ENCODE data around the gene TCAP. TPM values are rescaled to one million over a fixed set of nuclear protein-coding genes. Genes with fewer than 3 reads are reported as not detected.

Gene TCAP
- total and polyA plus RNA-seq, 10 of the 15 experiments (the other 5 are each of a cell fraction or from before 2014, with no cell fraction given), result 0.17 to 1.0 (median 0.36) TPM; not detected in 3

- TF ChIP-seq REST (IDR thresholded peaks at IDR 0.05; ENCODE audit: low read depth, low read length) (0 out of 2 replicates have a peak, but pooled peaks have one; percentile 34), HCFC1 (IDR thresholded peaks at IDR 0.05; ENCODE audit: low read length) (peak; percentile 73), SREBF2 (IDR thresholded peaks at IDR 0.05; ENCODE audit: low read length) (no peak), MLLT1 (IDR thresholded peaks at IDR 0.05) (no peak), SPI1 (IDR thresholded peaks at IDR 0.05; ENCODE audit: borderline replicate concordance, insufficient read depth, low read depth, low read length) (0 out of 2 replicates have a peak, but pooled peaks have one; percentile 23), RUNX3 (IDR thresholded peaks at IDR 0.05; ENCODE audit: low read length) (peak; percentile 78), CREM (IDR thresholded peaks at IDR 0.05; ENCODE audit: low read depth) (0 out of 2 replicates have a peak, but pooled peaks have one; percentile 61), TCF12 (IDR thresholded peaks at IDR 0.05; ENCODE audit: low read depth, low read length) (peak; percentile 48; the same call in 1 of the 2 replicates), GABPA (IDR thresholded peaks at IDR 0.05; ENCODE audit: low read depth) (peak; percentile 91), SMARCA5 (IDR thresholded peaks at IDR 0.05) (peak; percentile 43; the same call in 1 of the 2 replicates), CHD2 (IDR thresholded peaks at IDR 0.05; ENCODE audit: borderline replicate concordance, low read depth, low read length) (0 out of 2 replicates have a peak, but pooled peaks have one; percentile 28), BRCA1 (IDR thresholded peaks at IDR 0.05; ENCODE audit: low read depth, low read length) (no peak), RFX5 (IDR thresholded peaks at IDR 0.05; ENCODE audit: low read depth, low read length) (no peak), RELB (IDR thresholded peaks at IDR 0.05; ENCODE audit: low read depth) (peak; percentile 87), NBN (IDR thresholded peaks at IDR 0.05) (0 out of 2 replicates have a peak, but pooled peaks have one; percentile 66), PAX8 (IDR thresholded peaks at IDR 0.05) (no peak), JUND (IDR thresholded peaks at IDR 0.05; ENCODE audit: low read depth, low read length) (no peak), POLR2AphosphoS5 (IDR thresholded peaks at IDR 0.05; ENCODE audit: low read length) (peak; percentile 69; the same call in 1 of the 2 replicates), MYB (IDR thresholded peaks at IDR 0.05; ENCODE audit: borderline replicate concordance, low read depth, low read length) (no peak), CEBPZ (IDR thresholded peaks at IDR 0.05; ENCODE audit: low read depth, low read length) (no peak), POU2F2 (IDR thresholded peaks at IDR 0.05; ENCODE audit: borderline replicate concordance, low read depth, low read length) (no peak; the same call in 2 of the 3 replicates)
Observed at GRCh38 chr17:39636927-39637736, 28.0 kb upstream of the TCAP start, which contains the start of gene STARD3 (continued).
